ENCODE results near the gene NRG3.
"Not testable (repeated sequence)": the region's sequence is repeated elsewhere in the genome, so short reads cannot be mapped to it uniquely, and the experiment has no call there.

GRCh38 chr10:82067192-82067591 lies 192.2 kb downstream of the NRG3 start:
- TF ChIP-seq CTCF, POLR2A (IDR thresholded peaks at IDR 0.05): not testable (repeated sequence)

Measured in testis (tissue), 2 donors.